ENCODE measurements around the gene RPL11.

Gene RPL11

GRCh38 chr1:23696335-23696989 lies 4.9 kb downstream of the RPL11 start:
- DNase-seq (ENCODE audit: low spot score) = no peak
- Mint-ChIP-seq H3K27me3 (ENCODE audit: low read depth) (no peaks in the 10 kb centered on the region), H3K4me1 (ENCODE audit: low read depth) (peaks cover 37% of the 10 kb centered on the region), H3K36me3 (ENCODE audit: low read depth) (peaks cover 86% of the 10 kb centered on the region), H3K27ac (no peak overlapping the region), H3K4me3 (no peak overlapping the region), H3K9me3 (no peaks in the 10 kb centered on the region)

- H3K9me3 Mint-ChIP-seq = no peaks in the 10 kb centered on the region
- H3K4me1 Mint-ChIP-seq (ENCODE audit: low read depth) = peaks cover 26% of the 10 kb centered on the region
- no peak overlapping the region for H3K4me3 Mint-ChIP-seq
- H3K27ac Mint-ChIP-seq = no peak overlapping the region
- no peak for DNase-seq (ENCODE audit: low spot score)
- H3K27me3 Mint-ChIP-seq (ENCODE audit: low read depth) = no peaks in the 10 kb centered on the region
- H3K36me3 Mint-ChIP-seq (ENCODE audit: low read depth) = peaks cover 79% of the 10 kb centered on the region
These were observed 6.9 kb downstream of the RPL11 start for GRCh38 chr1:23698466-23698865.

GRCh38 chr1:23699280-23700179 lies 7.9 kb downstream of the RPL11 start:
- peak overlapping the region; percentile 20 for H3K27ac Mint-ChIP-seq
- peaks cover 72% of the 10 kb centered on the region for H3K36me3 Mint-ChIP-seq (ENCODE audit: low read depth)
- DNase-seq (ENCODE audit: low spot score) = no peak
- no peaks in the 10 kb centered on the region for H3K9me3 Mint-ChIP-seq
- H3K4me3 Mint-ChIP-seq = no peak overlapping the region
- H3K4me1 Mint-ChIP-seq (ENCODE audit: low read depth) = peaks cover 18% of the 10 kb centered on the region
- H3K27me3 Mint-ChIP-seq (ENCODE audit: low read depth) = no peaks in the 10 kb centered on the region

GRCh38 chr1:23701310-23701709 lies 9.7 kb downstream of the RPL11 start:
- no peak overlapping the region for H3K27ac Mint-ChIP-seq
- H3K27me3 Mint-ChIP-seq (ENCODE audit: low read depth) = no peaks in the 10 kb centered on the region
- peaks cover 56% of the 10 kb centered on the region for H3K36me3 Mint-ChIP-seq (ENCODE audit: low read depth)
- no peaks in the 10 kb centered on the region for H3K9me3 Mint-ChIP-seq
- H3K4me1 Mint-ChIP-seq (ENCODE audit: low read depth) = peaks cover 1% of the 10 kb centered on the region
- no peak for DNase-seq (ENCODE audit: low spot score)
- H3K4me3 Mint-ChIP-seq = no peak overlapping the region

- no peaks in the 10 kb centered on the region for H3K27me3 Mint-ChIP-seq (ENCODE audit: low read depth)
- H3K4me3 Mint-ChIP-seq = no peak overlapping the region
- H3K9me3 Mint-ChIP-seq = no peaks in the 10 kb centered on the region
- peaks cover 1% of the 10 kb centered on the region for H3K4me1 Mint-ChIP-seq (ENCODE audit: low read depth)
- H3K36me3 Mint-ChIP-seq (ENCODE audit: low read depth) = peaks cover 50% of the 10 kb centered on the region
- no peak overlapping the region for H3K27ac Mint-ChIP-seq
- no peak for DNase-seq (ENCODE audit: low spot score)
These were observed 10.4 kb downstream of the RPL11 start for GRCh38 chr1:23701996-23702395.

GRCh38 chr1:23704834-23705495 lies 13.4 kb downstream of the RPL11 start:
- DNase-seq (ENCODE audit: low spot score) = no peak
- Mint-ChIP-seq H3K4me3 (no peak overlapping the region), H3K27me3 (ENCODE audit: low read depth) (no peaks in the 10 kb centered on the region), H3K9me3 (no peaks in the 10 kb centered on the region), H3K36me3 (ENCODE audit: low read depth) (peaks cover 23% of the 10 kb centered on the region), H3K27ac (no peak overlapping the region), H3K4me1 (ENCODE audit: low read depth) (peaks cover 9% of the 10 kb centered on the region)

- Mint-ChIP-seq H3K27ac (no peak overlapping the region), H3K36me3 (ENCODE audit: low read depth) (peaks cover 5% of the 10 kb centered on the region), H3K9me3 (no peaks in the 10 kb centered on the region), H3K27me3 (ENCODE audit: low read depth) (no peaks in the 10 kb centered on the region), H3K4me1 (ENCODE audit: low read depth) (peaks cover 9% of the 10 kb centered on the region), H3K4me3 (no peak overlapping the region)
- DNase-seq (ENCODE audit: low spot score) = no peak
These were observed 17.6 kb downstream of the RPL11 start for GRCh38 chr1:23709229-23709628.

- Mint-ChIP-seq H3K4me1 (ENCODE audit: low read depth) (peaks cover 7% of the 10 kb centered on the region), H3K27me3 (ENCODE audit: low read depth) (no peaks in the 10 kb centered on the region), H3K4me3 (no peak overlapping the region), H3K9me3 (no peaks in the 10 kb centered on the region), H3K36me3 (ENCODE audit: low read depth) (no peaks in the 10 kb centered on the region), H3K27ac (no peak overlapping the region)
- no peak for DNase-seq (ENCODE audit: low spot score)
These were observed 26.9 kb downstream of the RPL11 start for GRCh38 chr1:23718482-23718881.

- Mint-ChIP-seq H3K27me3 (ENCODE audit: low read depth) (no peaks in the 10 kb centered on the region), H3K4me1 (ENCODE audit: low read depth) (peaks cover 7% of the 10 kb centered on the region), H3K27ac (no peak overlapping the region), H3K9me3 (no peaks in the 10 kb centered on the region), H3K4me3 (no peak overlapping the region), H3K36me3 (ENCODE audit: low read depth) (no peaks in the 10 kb centered on the region)
- no peak for DNase-seq (ENCODE audit: low spot score)
These were observed 27.7 kb downstream of the RPL11 start for GRCh38 chr1:23719162-23719820.

GRCh38 chr1:23720256-23720995 lies 28.8 kb downstream of the RPL11 start:
- Mint-ChIP-seq H3K27ac (peak overlapping the region; percentile 57), H3K27me3 (ENCODE audit: low read depth) (no peaks in the 10 kb centered on the region), H3K36me3 (ENCODE audit: low read depth) (no peaks in the 10 kb centered on the region), H3K4me1 (ENCODE audit: low read depth) (peaks cover 7% of the 10 kb centered on the region), H3K4me3 (no peak overlapping the region), H3K9me3 (no peaks in the 10 kb centered on the region)
- DNase-seq (ENCODE audit: low spot score) = peak; percentile 43

GRCh38 chr1:23722652-23723051 lies 31.0 kb downstream of the RPL11 start:
- H3K4me1 Mint-ChIP-seq (ENCODE audit: low read depth) = peaks cover 7% of the 10 kb centered on the region
- no peaks in the 10 kb centered on the region for H3K27me3 Mint-ChIP-seq (ENCODE audit: low read depth)
- H3K27ac Mint-ChIP-seq = no peak overlapping the region
- H3K4me3 Mint-ChIP-seq = no peak overlapping the region
- no peaks in the 10 kb centered on the region for H3K36me3 Mint-ChIP-seq (ENCODE audit: low read depth)
- DNase-seq (ENCODE audit: low spot score) = no peak
- H3K9me3 Mint-ChIP-seq = no peaks in the 10 kb centered on the region

- H3K27me3 Mint-ChIP-seq (ENCODE audit: low read depth) = no peaks in the 10 kb centered on the region
- H3K4me3 Mint-ChIP-seq = no peak overlapping the region
- H3K27ac Mint-ChIP-seq = no peak overlapping the region
These were observed 35.1 kb downstream of the RPL11 start for GRCh38 chr1:23726686-23727085.

GRCh38 chr1:23727362-23727811 lies 35.8 kb downstream of the RPL11 start:
- Mint-ChIP-seq H3K9me3 (no peaks in the 10 kb centered on the region), H3K27me3 (ENCODE audit: low read depth) (no peaks in the 10 kb centered on the region), H3K4me3 (no peak overlapping the region), H3K36me3 (ENCODE audit: low read depth) (no peaks in the 10 kb centered on the region), H3K27ac (no peak overlapping the region), H3K4me1 (ENCODE audit: low read depth) (no peaks in the 10 kb centered on the region)
- DNase-seq (ENCODE audit: low spot score) = no peak

More at GRCh38 chr1:23726686-23727085, 35.1 kb downstream of the RPL11 start:
- no peaks in the 10 kb centered on the region for H3K9me3 Mint-ChIP-seq
- DNase-seq (ENCODE audit: low spot score) = no peak
- no peaks in the 10 kb centered on the region for H3K4me1 Mint-ChIP-seq (ENCODE audit: low read depth)
- no peaks in the 10 kb centered on the region for H3K36me3 Mint-ChIP-seq (ENCODE audit: low read depth)
